Gastrocnemius medialis (tissue), 4 donors: Measurements from ENCODE around the gene TAS1R1.

ENCODE experiments used
- POLR2A ChIP-seq, 2 donors: fragments of 450-650 bp; IDR thresholded peaks; one replicate each; pipeline ENCODE4 v1.6.1; 2017; ENCODE audit warnings: antibody characterized with exemption in 2 of 2, mild to moderate bottlenecking in 2 of 2, moderate library complexity in 2 of 2
- TF ChIP-seq, protein P1 (sequence below), 5 experiments: fragments of 450-650 bp in 3 of 5; fragments of 200-600 bp in 2 of 5; sonication (generic) in 2 of 5; IDR thresholded peaks in 4 of 5; conservative IDR thresholded peaks in 1 of 5; 1 replicate in 4 of 5; 2 replicates in 1 of 5; pipeline ENCODE4 v1.5.1; 2016 to 2019; ENCODE audit warnings: antibody characterized with exemption in 5 of 5, mild to moderate bottlenecking in 3 of 5, moderate library complexity in 3 of 5

DNA sequence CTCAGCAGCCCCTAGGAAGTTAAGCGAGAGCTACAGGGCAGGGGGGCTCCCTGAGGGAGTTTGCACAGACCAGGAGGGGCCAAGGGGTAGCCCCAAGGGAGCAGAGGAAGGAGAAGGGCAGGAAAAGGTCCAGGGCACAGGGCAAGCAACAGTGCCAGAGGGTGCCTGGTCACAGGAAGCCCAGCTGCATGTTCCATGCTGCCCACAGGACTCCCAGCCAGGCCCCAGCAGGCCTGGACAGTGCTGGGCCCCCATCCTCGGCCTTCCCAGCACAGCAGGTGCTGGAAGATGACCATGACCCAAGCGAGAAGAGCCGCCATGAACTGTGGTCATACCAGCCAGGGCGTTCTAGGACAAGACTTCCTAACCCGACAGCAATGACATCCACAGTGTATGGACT lies 36.5 kb downstream of the TAS1R1 start:
- TF ChIP-seq, protein P1, sequence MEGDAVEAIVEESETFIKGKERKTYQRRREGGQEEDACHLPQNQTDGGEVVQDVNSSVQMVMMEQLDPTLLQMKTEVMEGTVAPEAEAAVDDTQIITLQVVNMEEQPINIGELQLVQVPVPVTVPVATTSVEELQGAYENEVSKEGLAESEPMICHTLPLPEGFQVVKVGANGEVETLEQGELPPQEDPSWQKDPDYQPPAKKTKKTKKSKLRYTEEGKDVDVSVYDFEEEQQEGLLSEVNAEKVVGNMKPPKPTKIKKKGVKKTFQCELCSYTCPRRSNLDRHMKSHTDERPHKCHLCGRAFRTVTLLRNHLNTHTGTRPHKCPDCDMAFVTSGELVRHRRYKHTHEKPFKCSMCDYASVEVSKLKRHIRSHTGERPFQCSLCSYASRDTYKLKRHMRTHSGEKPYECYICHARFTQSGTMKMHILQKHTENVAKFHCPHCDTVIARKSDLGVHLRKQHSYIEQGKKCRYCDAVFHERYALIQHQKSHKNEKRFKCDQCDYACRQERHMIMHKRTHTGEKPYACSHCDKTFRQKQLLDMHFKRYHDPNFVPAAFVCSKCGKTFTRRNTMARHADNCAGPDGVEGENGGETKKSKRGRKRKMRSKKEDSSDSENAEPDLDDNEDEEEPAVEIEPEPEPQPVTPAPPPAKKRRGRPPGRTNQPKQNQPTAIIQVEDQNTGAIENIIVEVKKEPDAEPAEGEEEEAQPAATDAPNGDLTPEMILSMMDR (IDR thresholded peaks at IDR 0.05 in 4 of 5, conservative IDR thresholded peaks at IDR 0.05 in 1 of 5), result no peak
- TF ChIP-seq POLR2A (IDR thresholded peaks at IDR 0.05), result no peak
